ENCODE results near the gene IFI27. TPM values are rescaled to one million over a fixed set of nuclear protein-coding genes. Genes with fewer than 3 reads are reported as not detected.
"Not testable (repeated sequence)": the region's sequence is repeated elsewhere in the genome, so short reads cannot be mapped to it uniquely, and the experiment has no call there.

The IFI27 gene
- total RNA-seq, 4 donors from 2014 or later, result 118 to 502 (median 368) TPM

GRCh38 chr14:94153750-94154342 lies 43.3 kb downstream of the IFI27 start:
- Histone ChIP-seq H3K27ac (no peak overlapping the region), H3K9me3 (no peaks in the 10 kb centered on the region), H3K27me3 (peaks cover 0 to 5% of the 10 kb centered on the region in 2 donors), H3K36me3 (no peaks in the 10 kb centered on the region), H3K4me1 (no peaks in the 10 kb centered on the region), H3K4me3 (no peak overlapping the region)
- no peak for DNase-seq (ENCODE audit: low spot score in 2 of 2)
- no peak for TF ChIP-seq CTCF (IDR thresholded peaks at IDR 0.05)
- 84 to 85% methylated on average over 6 of the region's 6 CpGs for WGBS, 2 donors

GRCh38 chr14:94156143-94156542 lies 45.6 kb downstream of the IFI27 start:
- not testable (repeated sequence) for H3K27me3 ChIP-seq; H3K4me3 ChIP-seq; H3K27ac ChIP-seq; H3K9me3 ChIP-seq; DNase-seq (ENCODE audit: low spot score in 2 of 2); H3K4me1 ChIP-seq; H3K36me3 ChIP-seq
- 88 to 95% methylated on average over 1 of the region's 1 CpG for WGBS, 2 donors

GRCh38 chr14:94157197-94157596 lies 46.7 kb downstream of the IFI27 start:
- peaks cover 0 to 7% (median 0%) of the 10 kb centered on the region in 4 donors for H3K4me1 ChIP-seq
- no peak overlapping the region for H3K27ac ChIP-seq
- TF ChIP-seq POLR2A (IDR thresholded peaks at IDR 0.05), result no peak
- no peak for TF ChIP-seq CTCF (IDR thresholded peaks at IDR 0.05)
- no peak for TF ChIP-seq EP300 (IDR thresholded peaks at IDR 0.05)

GRCh38 chr14:94158239-94158883 lies 47.8 kb downstream of the IFI27 start:
- no peak for TF ChIP-seq CTCF (IDR thresholded peaks at IDR 0.05)
- TF ChIP-seq EP300 (IDR thresholded peaks at IDR 0.05), result no peak
- Histone ChIP-seq H3K4me1 (peaks cover 0 to 9% (median 0%) of the 10 kb centered on the region in 4 donors), H3K4me3 (no peak overlapping the region), H3K27me3 (peaks cover 0 to 5% of the 10 kb centered on the region in 2 donors), H3K27ac (no peak overlapping the region), H3K36me3 (no peaks in the 10 kb centered on the region), H3K9me3 (no peaks in the 10 kb centered on the region)
- no peak for DNase-seq (ENCODE audit: low spot score in 2 of 2)
- 60 to 69% methylated on average over 10 of the region's 10 CpGs for WGBS, 2 donors

More at GRCh38 chr14:94157197-94157596, 46.7 kb downstream of the IFI27 start:
- H3K9me3 ChIP-seq, result no peaks in the 10 kb centered on the region
- no peak for DNase-seq (ENCODE audit: low spot score in 2 of 2)
- H3K36me3 ChIP-seq, result no peaks in the 10 kb centered on the region
- H3K4me3 ChIP-seq, result no peak overlapping the region
- peaks cover 0 to 5% of the 10 kb centered on the region in 2 donors for H3K27me3 ChIP-seq

GRCh38 chr14:94161058-94161457 lies 50.5 kb downstream of the IFI27 start:
- DNase-seq (ENCODE audit: low spot score in 2 of 2), result no peak
- no peaks in the 10 kb centered on the region for H3K36me3 ChIP-seq
- TF ChIP-seq EP300 (IDR thresholded peaks at IDR 0.05), result no peak
- TF ChIP-seq CTCF (IDR thresholded peaks at IDR 0.05), result no peak
- no peak for TF ChIP-seq POLR2A (IDR thresholded peaks at IDR 0.05)
- no peak overlapping the region for H3K4me3 ChIP-seq
- peaks cover 0 to 18% of the 10 kb centered on the region in 2 donors for H3K27me3 ChIP-seq
- 41 to 46% methylated on average over 2 of the region's 2 CpGs for WGBS, 2 donors
- no peaks in the 10 kb centered on the region for H3K9me3 ChIP-seq
- no peak overlapping the region for H3K27ac ChIP-seq
- peaks cover 0 to 18% (median 0%) of the 10 kb centered on the region in 4 donors for H3K4me1 ChIP-seq
